ENCODE data around the gene H2BK1.
A peak's percentile ranks its signal among the peaks of the same experiment; 100 is the strongest.

Gene H2BK1

GRCh38 chr7:151240536-151240935 lies 30.2 kb upstream of the H2BK1 start:
- Mint-ChIP-seq H3K27me3 (no peaks in the 10 kb centered on the region), H3K4me3 (no peak overlapping the region), H3K27ac (peak overlapping the region; percentile 14), H3K9me3 (no peaks in the 10 kb centered on the region), H3K4me1 (ENCODE audit: low read depth) (peaks cover 23% of the 10 kb centered on the region), H3K36me3 (ENCODE audit: low read depth) (peaks cover 14% of the 10 kb centered on the region)

- peaks cover 18% of the 10 kb centered on the region for H3K36me3 Mint-ChIP-seq (ENCODE audit: low read depth)
- peaks cover 27% of the 10 kb centered on the region for H3K4me1 Mint-ChIP-seq (ENCODE audit: low read depth)
- H3K4me3 Mint-ChIP-seq: no peak overlapping the region
- peak overlapping the region; percentile 14 for H3K27ac Mint-ChIP-seq
- no peaks in the 10 kb centered on the region for H3K9me3 Mint-ChIP-seq
- no peaks in the 10 kb centered on the region for H3K27me3 Mint-ChIP-seq
Observed at GRCh38 chr7:151239837-151240459, 29.7 kb upstream of the H2BK1 start.

GRCh38 chr7:151238924-151239836 lies 28.9 kb upstream of the H2BK1 start:
- H3K27ac Mint-ChIP-seq: no peak overlapping the region
- no peaks in the 10 kb centered on the region for H3K27me3 Mint-ChIP-seq
- H3K4me1 Mint-ChIP-seq (ENCODE audit: low read depth): peaks cover 26% of the 10 kb centered on the region
- H3K9me3 Mint-ChIP-seq: no peaks in the 10 kb centered on the region
- H3K36me3 Mint-ChIP-seq (ENCODE audit: low read depth): peaks cover 22% of the 10 kb centered on the region
- no peak overlapping the region for H3K4me3 Mint-ChIP-seq

- H3K27me3 Mint-ChIP-seq: no peaks in the 10 kb centered on the region
- H3K36me3 Mint-ChIP-seq (ENCODE audit: low read depth): peaks cover 30% of the 10 kb centered on the region
- no peak overlapping the region for H3K27ac Mint-ChIP-seq
- H3K4me1 Mint-ChIP-seq (ENCODE audit: low read depth): peaks cover 26% of the 10 kb centered on the region
- no peak overlapping the region for H3K4me3 Mint-ChIP-seq
- H3K9me3 Mint-ChIP-seq: no peaks in the 10 kb centered on the region
Observed at GRCh38 chr7:151238190-151238810, 28.0 kb upstream of the H2BK1 start.

- Mint-ChIP-seq H3K27me3 (no peaks in the 10 kb centered on the region), H3K27ac (no peak overlapping the region), H3K4me1 (ENCODE audit: low read depth) (peaks cover 21% of the 10 kb centered on the region), H3K36me3 (ENCODE audit: low read depth) (peaks cover 34% of the 10 kb centered on the region), H3K4me3 (no peak overlapping the region), H3K9me3 (no peaks in the 10 kb centered on the region)
Observed at GRCh38 chr7:151237244-151238189, 27.2 kb upstream of the H2BK1 start.

GRCh38 chr7:151236406-151236805 lies 26.1 kb upstream of the H2BK1 start:
- peaks cover 34% of the 10 kb centered on the region for H3K36me3 Mint-ChIP-seq (ENCODE audit: low read depth)
- no peaks in the 10 kb centered on the region for H3K9me3 Mint-ChIP-seq
- peaks cover 30% of the 10 kb centered on the region for H3K4me1 Mint-ChIP-seq (ENCODE audit: low read depth)
- no peak overlapping the region for H3K4me3 Mint-ChIP-seq
- no peak overlapping the region for H3K27ac Mint-ChIP-seq
- no peaks in the 10 kb centered on the region for H3K27me3 Mint-ChIP-seq

- Mint-ChIP-seq H3K9me3 (no peaks in the 10 kb centered on the region), H3K36me3 (ENCODE audit: low read depth) (peaks cover 34% of the 10 kb centered on the region), H3K4me1 (ENCODE audit: low read depth) (peaks cover 33% of the 10 kb centered on the region), H3K4me3 (peak overlapping the region; percentile 17), H3K27me3 (no peaks in the 10 kb centered on the region), H3K27ac (no peak overlapping the region)
Observed at GRCh38 chr7:151235091-151235787, 25.0 kb upstream of the H2BK1 start.

GRCh38 chr7:151233804-151234203 lies 23.5 kb upstream of the H2BK1 start:
- Mint-ChIP-seq H3K27me3 (no peaks in the 10 kb centered on the region), H3K36me3 (ENCODE audit: low read depth) (peaks cover 30% of the 10 kb centered on the region), H3K9me3 (no peaks in the 10 kb centered on the region), H3K27ac (peak overlapping the region; percentile 96), H3K4me3 (peak overlapping the region; percentile 97), H3K4me1 (ENCODE audit: low read depth) (peaks cover 33% of the 10 kb centered on the region)

- Mint-ChIP-seq H3K27me3 (no peaks in the 10 kb centered on the region), H3K27ac (peak overlapping the region; percentile 96), H3K36me3 (ENCODE audit: low read depth) (peaks cover 29% of the 10 kb centered on the region), H3K4me3 (peak overlapping the region; percentile 97), H3K9me3 (no peaks in the 10 kb centered on the region), H3K4me1 (ENCODE audit: low read depth) (peaks cover 36% of the 10 kb centered on the region)
Observed at GRCh38 chr7:151232917-151233701, 22.8 kb upstream of the H2BK1 start.

- Mint-ChIP-seq H3K4me1 (ENCODE audit: low read depth) (peaks cover 43% of the 10 kb centered on the region), H3K36me3 (ENCODE audit: low read depth) (peaks cover 29% of the 10 kb centered on the region), H3K27ac (peak within 1 kb of the TSS; percentile 96), H3K4me3 (peak within 1 kb of the TSS; percentile 97), H3K9me3 (no peaks in the 10 kb centered on the region), H3K27me3 (no peaks in the 10 kb centered on the region)
Observed at GRCh38 chr7:151232091-151232916, 22.0 kb upstream of the H2BK1 start, which contains the start of gene CHPF2. Gene CHPF2, plus strand, starts transcription at chr7:151232483. Its CDS starts 1,529 bp downstream, at chr7:151234012.

GRCh38 chr7:151231080-151231479 lies 20.8 kb upstream of the H2BK1 start:
- Mint-ChIP-seq H3K4me3 (peak overlapping the region; percentile 97), H3K4me1 (ENCODE audit: low read depth) (peaks cover 55% of the 10 kb centered on the region), H3K27ac (no peak overlapping the region), H3K27me3 (no peaks in the 10 kb centered on the region), H3K36me3 (ENCODE audit: low read depth) (peaks cover 25% of the 10 kb centered on the region), H3K9me3 (no peaks in the 10 kb centered on the region)

- Mint-ChIP-seq H3K27ac (no peak overlapping the region), H3K36me3 (ENCODE audit: low read depth) (peaks cover 31% of the 10 kb centered on the region), H3K9me3 (no peaks in the 10 kb centered on the region), H3K4me1 (ENCODE audit: low read depth) (peaks cover 55% of the 10 kb centered on the region), H3K27me3 (no peaks in the 10 kb centered on the region), H3K4me3 (no peak overlapping the region)
Observed at GRCh38 chr7:151229249-151229648, 19.0 kb upstream of the H2BK1 start.

All from stimulated activated naive CD8-positive, alpha-beta T cell treated with anti-CD3 and anti-CD28 coated beads, Interleukin-15, Interleukin-2, amounts not matched to agents 100 ng/mL and 50 ng/mL, for 24 hours (primary cell).